Epithelial cell of esophagus (primary cell): ENCODE data around the gene ASB10.
A peak's percentile ranks its signal among the peaks of the same experiment; 100 is the strongest.

ENCODE experiments used
- DNase-seq: peaks from one replicate; pipeline ENCODE4 v3.0.0; 2010; ENCODE audit warnings: low read depth
- H3K4me3 ChIP-seq: 2 replicates; pipeline ENCODE4 v1.5.1; 2011; ENCODE audit warnings: mild to moderate bottlenecking, low read length, control low read depth
- TF ChIP-seq, protein P1 (sequence below): IDR thresholded peaks from 2 replicates; pipeline ENCODE4 v1.5.1; 2011; ENCODE audit warnings: low read depth, mild to moderate bottlenecking, low read length, control low read depth, inconsistent platforms; ENCODE audit not compliant: insufficient read depth; ENCODE audit errors: missing control alignments

Gene ASB10

DNA sequence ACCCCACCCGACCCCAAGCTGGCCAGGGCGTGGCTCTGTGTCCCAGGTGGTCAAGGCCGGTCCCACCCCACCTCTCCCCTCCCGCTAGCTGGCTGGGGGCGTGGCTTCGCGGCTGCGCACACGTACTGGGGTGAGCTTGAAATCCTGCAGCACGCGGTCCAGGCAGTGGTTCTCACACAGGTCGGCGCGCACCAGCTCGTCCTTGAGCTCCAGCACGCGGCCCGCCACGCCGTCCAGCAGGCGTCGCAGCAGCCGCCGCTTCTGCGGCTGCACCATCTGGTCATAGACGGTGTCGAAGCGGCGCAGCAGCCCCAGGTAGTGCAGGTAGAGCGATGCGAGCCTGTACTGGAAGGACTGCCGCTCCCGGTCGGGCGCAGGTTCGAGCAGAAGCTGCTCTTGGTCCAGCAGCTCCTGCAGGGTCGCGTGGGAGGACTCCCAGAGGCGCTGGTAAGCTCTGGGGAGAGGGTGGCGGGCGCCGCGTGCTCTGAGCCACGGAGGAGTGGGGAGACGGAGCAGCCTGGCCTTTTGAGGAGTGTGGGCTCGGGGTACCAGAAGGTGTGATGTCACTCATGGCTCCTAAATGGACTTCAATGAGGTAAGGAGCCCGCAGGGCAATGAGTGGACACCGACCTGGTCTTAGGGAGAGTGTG, 17.5 kb upstream of the ASB10 start:
- H3K4me3 ChIP-seq: no peak overlapping the region
- TF ChIP-seq, protein P1, sequence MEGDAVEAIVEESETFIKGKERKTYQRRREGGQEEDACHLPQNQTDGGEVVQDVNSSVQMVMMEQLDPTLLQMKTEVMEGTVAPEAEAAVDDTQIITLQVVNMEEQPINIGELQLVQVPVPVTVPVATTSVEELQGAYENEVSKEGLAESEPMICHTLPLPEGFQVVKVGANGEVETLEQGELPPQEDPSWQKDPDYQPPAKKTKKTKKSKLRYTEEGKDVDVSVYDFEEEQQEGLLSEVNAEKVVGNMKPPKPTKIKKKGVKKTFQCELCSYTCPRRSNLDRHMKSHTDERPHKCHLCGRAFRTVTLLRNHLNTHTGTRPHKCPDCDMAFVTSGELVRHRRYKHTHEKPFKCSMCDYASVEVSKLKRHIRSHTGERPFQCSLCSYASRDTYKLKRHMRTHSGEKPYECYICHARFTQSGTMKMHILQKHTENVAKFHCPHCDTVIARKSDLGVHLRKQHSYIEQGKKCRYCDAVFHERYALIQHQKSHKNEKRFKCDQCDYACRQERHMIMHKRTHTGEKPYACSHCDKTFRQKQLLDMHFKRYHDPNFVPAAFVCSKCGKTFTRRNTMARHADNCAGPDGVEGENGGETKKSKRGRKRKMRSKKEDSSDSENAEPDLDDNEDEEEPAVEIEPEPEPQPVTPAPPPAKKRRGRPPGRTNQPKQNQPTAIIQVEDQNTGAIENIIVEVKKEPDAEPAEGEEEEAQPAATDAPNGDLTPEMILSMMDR: peak; percentile 12
- DNase-seq: peak; percentile 14

DNA sequence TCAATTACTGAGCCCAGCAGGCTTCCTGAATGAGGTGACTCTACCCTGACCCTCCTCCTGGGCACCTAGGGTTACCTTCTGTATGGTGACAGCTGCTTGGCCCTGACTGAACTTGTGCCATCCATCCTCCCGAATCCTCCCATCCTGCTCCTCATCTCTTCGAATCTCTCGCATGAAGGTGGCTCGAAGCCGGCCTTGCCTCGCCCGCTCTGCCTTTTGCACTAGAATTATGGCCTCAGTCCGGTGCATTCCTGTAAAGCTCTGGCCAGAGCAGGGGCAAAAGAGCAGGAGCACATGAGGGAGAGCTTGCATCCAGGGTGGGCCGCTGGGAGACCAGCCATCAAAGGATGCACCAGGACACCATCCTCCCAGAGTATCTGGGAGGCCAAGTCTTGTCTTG, 15.8 kb upstream of the ASB10 start:
- TF ChIP-seq, protein P1: no peak
- H3K4me3 ChIP-seq: no peak overlapping the region
- no peak for DNase-seq

DNA sequence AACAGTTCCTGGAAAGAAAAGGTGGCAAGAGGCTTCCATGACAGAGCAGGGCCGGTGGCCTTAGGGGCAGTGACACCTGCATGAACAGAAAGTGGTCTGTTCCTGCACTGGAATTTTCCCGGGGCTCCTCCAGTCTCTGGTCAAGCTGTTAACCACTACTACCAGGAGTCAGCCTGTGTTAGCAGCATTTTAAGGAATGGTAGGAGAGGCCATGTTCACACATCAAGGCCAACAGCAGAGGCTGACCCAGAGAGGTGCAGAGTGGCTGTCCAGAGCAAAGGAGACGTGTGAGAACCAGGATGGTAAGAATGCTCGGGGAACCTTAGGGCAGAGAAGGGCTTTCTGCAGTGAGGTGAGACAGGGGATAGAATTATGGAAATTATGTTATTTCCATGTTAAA, 14.7 kb upstream of the ASB10 start:
- no peak overlapping the region for H3K4me3 ChIP-seq
- DNase-seq: no peak
- TF ChIP-seq, protein P1: no peak

DNA sequence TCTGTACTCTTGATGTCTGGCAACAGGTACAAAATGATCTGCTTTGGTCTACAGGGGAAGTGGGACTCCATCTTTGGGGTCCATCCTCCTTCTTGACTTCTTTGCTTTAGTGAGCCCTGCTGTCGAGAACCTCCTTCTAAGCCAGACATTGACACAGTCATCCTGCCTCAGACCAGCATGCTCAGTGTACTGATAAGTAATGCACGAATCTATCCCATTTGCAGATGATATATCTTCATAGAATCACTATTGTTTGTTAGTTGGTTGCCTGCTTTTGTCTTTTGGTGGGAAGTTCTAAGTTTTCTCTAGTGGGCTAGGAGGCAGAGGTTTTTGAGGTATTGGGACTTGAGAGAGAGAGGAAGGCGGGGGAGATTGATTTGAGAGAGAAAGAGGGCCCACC, 14.3 kb upstream of the ASB10 start:
- H3K4me3 ChIP-seq: no peak overlapping the region
- TF ChIP-seq, protein P1: no peak
- no peak for DNase-seq

DNA sequence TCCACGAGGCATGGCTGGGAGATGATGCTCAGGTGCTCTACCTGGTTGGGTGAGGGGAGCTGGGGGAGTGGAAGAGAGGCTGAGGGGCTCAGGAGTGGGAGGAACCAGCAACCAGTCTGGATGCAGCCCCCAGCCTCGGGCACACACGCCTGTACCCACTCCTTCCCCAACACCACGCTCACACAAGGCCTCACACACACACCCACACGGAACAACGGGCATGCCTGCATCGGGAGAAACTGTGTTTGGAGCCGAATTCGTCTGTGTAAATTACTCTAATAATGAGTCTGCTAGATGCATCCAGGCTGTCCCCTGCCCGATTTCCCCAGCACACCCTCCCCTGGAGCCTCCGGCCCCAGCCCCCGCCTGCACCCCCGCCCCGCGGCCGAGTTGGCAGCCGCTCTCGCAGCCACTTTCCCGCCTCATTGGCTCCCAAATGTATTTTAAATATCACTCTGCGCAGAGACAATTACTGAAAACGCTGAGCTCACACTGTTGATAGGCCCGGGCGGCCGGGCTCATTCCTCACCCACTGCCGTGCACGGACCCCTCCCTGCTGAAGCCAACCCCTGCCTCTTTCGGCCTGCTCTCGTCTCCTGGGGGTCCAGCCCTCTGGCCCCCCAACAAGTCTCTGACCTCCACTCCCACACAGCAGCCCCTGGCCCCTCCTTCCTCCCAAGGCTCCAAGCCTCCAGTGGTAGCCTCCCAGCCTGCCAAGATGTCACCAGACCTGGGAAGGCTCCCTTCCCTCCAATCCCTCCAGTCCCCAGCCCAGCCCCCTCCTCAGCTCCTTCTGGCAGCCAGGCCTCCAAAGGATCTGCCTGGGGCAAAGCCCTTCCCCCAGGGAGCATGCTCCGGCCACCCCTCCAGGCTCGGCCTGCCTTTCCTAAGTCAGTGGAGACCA, 12.1 kb upstream of the ASB10 start:
- H3K4me3 ChIP-seq: no peak overlapping the region
- TF ChIP-seq, protein P1: no peak
- no peak for DNase-seq

DNA sequence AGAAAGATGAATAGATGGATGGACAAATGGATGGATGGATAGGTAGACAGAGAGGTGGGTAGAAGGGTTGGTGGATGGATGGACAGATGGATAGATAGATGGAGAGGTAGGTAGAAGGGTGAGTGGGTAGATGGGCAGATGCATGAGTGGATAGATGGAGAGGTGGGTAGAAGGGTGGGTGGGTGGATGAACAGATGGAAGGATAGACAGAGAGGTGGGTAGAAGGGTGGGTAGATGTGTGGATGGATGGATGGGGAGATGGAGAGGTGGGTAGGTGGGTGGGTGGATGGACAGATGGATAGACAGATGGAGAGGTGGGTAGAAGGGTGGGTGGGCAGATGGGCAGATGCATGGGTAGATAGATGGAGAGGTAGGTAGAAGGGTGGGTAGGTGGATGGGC, 10.9 kb upstream of the ASB10 start:
- no peak for DNase-seq
- TF ChIP-seq, protein P1: no peak
- H3K4me3 ChIP-seq: no peak overlapping the region
